ENCODE results near the gene FURIN. TPM values are rescaled to one million over a fixed set of nuclear protein-coding genes. Genes with fewer than 3 reads are reported as not detected.

Gene FURIN
- total and polyA plus RNA-seq, 9 of the 15 experiments (the other 6 are each of a cell fraction or from before 2014, with no cell fraction given), result 0.92 to 99.9 (median 34.8) TPM

DNA sequence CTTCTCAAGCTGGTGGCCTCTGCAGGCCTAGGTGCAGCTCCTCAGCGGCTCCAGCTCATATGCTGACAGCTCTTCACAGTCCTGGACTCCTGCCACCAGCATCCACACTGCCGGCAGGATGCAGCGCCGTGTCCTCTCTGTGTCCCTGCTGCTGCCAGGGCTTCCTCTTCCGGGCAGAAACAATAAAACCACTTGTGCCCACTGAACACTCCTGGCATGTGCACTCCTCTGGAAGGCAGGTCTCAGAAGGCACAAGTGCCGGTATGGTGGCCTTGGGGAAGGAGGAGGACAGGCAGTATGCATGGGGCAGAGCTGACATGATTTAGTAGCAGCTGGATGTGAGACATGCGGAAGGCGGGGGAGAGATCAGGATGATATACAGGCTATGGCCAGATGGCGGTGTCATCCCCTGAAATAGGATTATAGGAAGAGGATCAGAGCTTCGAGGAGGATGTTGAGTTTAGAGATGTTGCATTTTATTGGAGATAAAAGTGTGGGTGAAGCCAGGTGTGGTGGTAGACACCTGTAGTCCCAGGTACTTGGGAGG lies 27.3 kb downstream of the FURIN start (continued):
- TF ChIP-seq, protein P1, sequence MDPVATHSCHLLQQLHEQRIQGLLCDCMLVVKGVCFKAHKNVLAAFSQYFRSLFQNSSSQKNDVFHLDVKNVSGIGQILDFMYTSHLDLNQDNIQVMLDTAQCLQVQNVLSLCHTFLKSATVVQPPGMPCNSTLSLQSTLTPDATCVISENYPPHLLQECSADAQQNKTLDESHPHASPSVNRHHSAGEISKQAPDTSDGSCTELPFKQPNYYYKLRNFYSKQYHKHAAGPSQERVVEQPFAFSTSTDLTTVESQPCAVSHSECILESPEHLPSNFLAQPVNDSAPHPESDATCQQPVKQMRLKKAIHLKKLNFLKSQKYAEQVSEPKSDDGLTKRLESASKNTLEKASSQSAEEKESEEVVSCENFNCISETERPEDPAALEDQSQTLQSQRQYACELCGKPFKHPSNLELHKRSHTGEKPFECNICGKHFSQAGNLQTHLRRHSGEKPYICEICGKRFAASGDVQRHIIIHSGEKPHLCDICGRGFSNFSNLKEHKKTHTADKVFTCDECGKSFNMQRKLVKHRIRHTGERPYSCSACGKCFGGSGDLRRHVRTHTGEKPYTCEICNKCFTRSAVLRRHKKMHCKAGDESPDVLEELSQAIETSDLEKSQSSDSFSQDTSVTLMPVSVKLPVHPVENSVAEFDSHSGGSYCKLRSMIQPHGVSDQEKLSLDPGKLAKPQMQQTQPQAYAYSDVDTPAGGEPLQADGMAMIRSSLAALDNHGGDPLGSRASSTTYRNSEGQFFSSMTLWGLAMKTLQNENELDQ (CRISPR knock-in tag; IDR thresholded peaks at IDR 0.05; ENCODE audit: borderline replicate concordance), result no peak
- TF ChIP-seq, protein P2, sequence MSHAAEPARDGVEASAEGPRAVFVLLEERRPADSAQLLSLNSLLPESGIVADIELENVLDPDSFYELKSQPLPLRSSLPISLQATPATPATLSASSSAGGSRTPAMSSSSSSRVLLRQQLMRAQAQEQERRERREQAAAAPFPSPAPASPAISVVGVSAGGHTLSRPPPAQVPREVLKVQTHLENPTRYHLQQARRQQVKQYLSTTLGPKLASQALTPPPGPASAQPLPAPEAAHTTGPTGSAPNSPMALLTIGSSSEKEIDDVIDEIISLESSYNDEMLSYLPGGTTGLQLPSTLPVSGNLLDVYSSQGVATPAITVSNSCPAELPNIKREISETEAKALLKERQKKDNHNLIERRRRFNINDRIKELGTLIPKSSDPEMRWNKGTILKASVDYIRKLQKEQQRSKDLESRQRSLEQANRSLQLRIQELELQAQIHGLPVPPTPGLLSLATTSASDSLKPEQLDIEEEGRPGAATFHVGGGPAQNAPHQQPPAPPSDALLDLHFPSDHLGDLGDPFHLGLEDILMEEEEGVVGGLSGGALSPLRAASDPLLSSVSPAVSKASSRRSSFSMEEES (CRISPR knock-in tag; IDR thresholded peaks at IDR 0.05), result no peak
- no peak for TF ChIP-seq MEF2A (IDR thresholded peaks at IDR 0.05; ENCODE audit: control insufficient read depth, low read depth, low read length)
- TF ChIP-seq MAFG (tag; conservative IDR thresholded peaks at IDR 0.05), result no peak
- TF ChIP-seq BRF1 (IDR thresholded peaks at IDR 0.05; ENCODE audit: borderline replicate concordance, extremely low read depth, insufficient read length), result no peak
- peak; percentile 67 for TF ChIP-seq TEAD4 (IDR thresholded peaks at IDR 0.05; ENCODE audit: low read length)
- TF ChIP-seq TEAD4 (CRISPR knock-in tag; IDR thresholded peaks at IDR 0.05; ENCODE audit: borderline replicate concordance), result no peak
- TF ChIP-seq, protein P3, sequence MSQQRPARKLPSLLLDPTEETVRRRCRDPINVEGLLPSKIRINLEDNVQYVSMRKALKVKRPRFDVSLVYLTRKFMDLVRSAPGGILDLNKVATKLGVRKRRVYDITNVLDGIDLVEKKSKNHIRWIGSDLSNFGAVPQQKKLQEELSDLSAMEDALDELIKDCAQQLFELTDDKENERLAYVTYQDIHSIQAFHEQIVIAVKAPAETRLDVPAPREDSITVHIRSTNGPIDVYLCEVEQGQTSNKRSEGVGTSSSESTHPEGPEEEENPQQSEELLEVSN (IDR thresholded peaks at IDR 0.05; ENCODE audit: borderline replicate concordance in 1 of 2, extremely low read depth in 1 of 2, insufficient read depth in 1 of 2, insufficient read length in 1 of 2, low read depth in 1 of 2, low read length in 1 of 2, poor library complexity in 1 of 2, severe bottlenecking in 1 of 2), result no peak
- TF ChIP-seq, protein P4, sequence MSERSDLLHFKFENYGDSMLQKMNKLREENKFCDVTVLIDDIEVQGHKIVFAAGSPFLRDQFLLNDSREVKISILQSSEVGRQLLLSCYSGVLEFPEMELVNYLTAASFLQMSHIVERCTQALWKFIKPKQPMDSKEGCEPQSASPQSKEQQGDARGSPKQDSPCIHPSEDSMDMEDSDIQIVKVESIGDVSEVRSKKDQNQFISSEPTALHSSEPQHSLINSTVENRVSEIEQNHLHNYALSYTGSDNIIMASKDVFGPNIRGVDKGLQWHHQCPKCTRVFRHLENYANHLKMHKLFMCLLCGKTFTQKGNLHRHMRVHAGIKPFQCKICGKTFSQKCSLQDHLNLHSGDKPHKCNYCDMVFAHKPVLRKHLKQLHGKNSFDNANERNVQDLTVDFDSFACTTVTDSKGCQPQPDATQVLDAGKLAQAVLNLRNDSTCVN (CRISPR knock-in tag; IDR thresholded peaks at IDR 0.05), result no peak
- no peak for TF ChIP-seq HNRNPK (IDR thresholded peaks at IDR 0.05; ENCODE audit: low read depth, low read length, poor library complexity, severe bottlenecking)
- TF ChIP-seq, protein P5, sequence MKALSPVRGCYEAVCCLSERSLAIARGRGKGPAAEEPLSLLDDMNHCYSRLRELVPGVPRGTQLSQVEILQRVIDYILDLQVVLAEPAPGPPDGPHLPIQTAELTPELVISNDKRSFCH (CRISPR knock-in tag; IDR thresholded peaks at IDR 0.05), result no peak
- TF ChIP-seq, protein P5 (tag; IDR thresholded peaks at IDR 0.05), result no peak
- TF ChIP-seq HOXB6 (CRISPR knock-in tag; IDR thresholded peaks at IDR 0.05; ENCODE audit: borderline replicate concordance), result no peak
- TF ChIP-seq KAT8 (IDR thresholded peaks at IDR 0.05; ENCODE audit: low read depth), result no peak
- TF ChIP-seq ZNF174 (CRISPR knock-in tag; IDR thresholded peaks at IDR 0.05), result no peak
- no peak for TF ChIP-seq ZNF79 (CRISPR knock-in tag; IDR thresholded peaks at IDR 0.05; ENCODE audit: low read depth)
- TF ChIP-seq COPS2 (conservative IDR thresholded peaks at IDR 0.05), result no peak
- TF ChIP-seq ZNF239 (CRISPR knock-in tag; IDR thresholded peaks at IDR 0.05), result no peak
- TF ChIP-seq, protein P6, sequence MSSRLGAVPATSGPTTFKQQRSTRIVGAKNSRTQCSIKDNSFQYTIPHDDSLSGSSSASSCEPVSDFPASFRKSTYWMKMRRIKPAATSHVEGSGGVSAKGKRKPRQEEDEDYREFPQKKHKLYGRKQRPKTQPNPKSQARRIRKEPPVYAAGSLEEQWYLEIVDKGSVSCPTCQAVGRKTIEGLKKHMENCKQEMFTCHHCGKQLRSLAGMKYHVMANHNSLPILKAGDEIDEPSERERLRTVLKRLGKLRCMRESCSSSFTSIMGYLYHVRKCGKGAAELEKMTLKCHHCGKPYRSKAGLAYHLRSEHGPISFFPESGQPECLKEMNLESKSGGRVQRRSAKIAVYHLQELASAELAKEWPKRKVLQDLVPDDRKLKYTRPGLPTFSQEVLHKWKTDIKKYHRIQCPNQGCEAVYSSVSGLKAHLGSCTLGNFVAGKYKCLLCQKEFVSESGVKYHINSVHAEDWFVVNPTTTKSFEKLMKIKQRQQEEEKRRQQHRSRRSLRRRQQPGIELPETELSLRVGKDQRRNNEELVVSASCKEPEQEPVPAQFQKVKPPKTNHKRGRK (tag; IDR thresholded peaks at IDR 0.05), result no peak
- 0 out of 2 replicates have a peak, but pooled peaks have one; percentile 15 for TF ChIP-seq MAFK (IDR thresholded peaks at IDR 0.05; ENCODE audit: low read length)

Measured in K562 (cell line).